Measurements from ENCODE around the gene YTHDF1.
A peak's percentile ranks its signal among the peaks of the same experiment; 100 is the strongest.

YTHDF1 gene

GRCh38 chr20:63248835-63249591 is 33.1 kb upstream of the YTHDF1 start:
- DNase-seq (ENCODE audit: low read depth in 2 of 2) = no peak

GRCh38 chr20:63247671-63248228 is 31.8 kb upstream of the YTHDF1 start:
- no peak for DNase-seq (ENCODE audit: low read depth in 2 of 2)

- DNase-seq (ENCODE audit: low read depth in 2 of 2) = no peak
These were observed 30.8 kb upstream of the YTHDF1 start for GRCh38 chr20:63246490-63247288.

- DNase-seq (ENCODE audit: low read depth in 2 of 2) = no peak
These were observed 28.5 kb upstream of the YTHDF1 start for GRCh38 chr20:63244468-63244867.

- DNase-seq (ENCODE audit: low read depth in 2 of 2) = no peak
These were observed 27.8 kb upstream of the YTHDF1 start for GRCh38 chr20:63243604-63244247.

- DNase-seq (ENCODE audit: low read depth in 2 of 2) = no peak
These were observed 26.8 kb upstream of the YTHDF1 start for GRCh38 chr20:63242736-63243135.

GRCh38 chr20:63241272-63241671 is 25.3 kb upstream of the YTHDF1 start:
- DNase-seq (ENCODE audit: low read depth in 2 of 2) = no peak

GRCh38 chr20:63240004-63240403 is 24.1 kb upstream of the YTHDF1 start:
- DNase-seq (ENCODE audit: low read depth in 2 of 2) = no peak

- no peak for DNase-seq (ENCODE audit: low read depth in 2 of 2)
These were observed 23.5 kb upstream of the YTHDF1 start for GRCh38 chr20:63239431-63239830.

GRCh38 chr20:63238514-63239125 is 22.7 kb upstream of the YTHDF1 start:
- DNase-seq (ENCODE audit: low read depth in 2 of 2) = no peak

- DNase-seq (ENCODE audit: low read depth in 2 of 2) = no peak
These were observed 22.1 kb upstream of the YTHDF1 start for GRCh38 chr20:63238031-63238430.

GRCh38 chr20:63236116-63236837 is 20.3 kb upstream of the YTHDF1 start:
- DNase-seq (ENCODE audit: low read depth in 2 of 2) = no peak

- no peak for DNase-seq (ENCODE audit: low read depth in 2 of 2)
These were observed 19.6 kb upstream of the YTHDF1 start, which contains the start of gene BIRC7 for GRCh38 chr20:63235399-63235983. Gene BIRC7, plus strand, starts transcription at chr20:63235905. Its CDS starts 192 bp downstream, at chr20:63236097.

GRCh38 chr20:63234693-63235398 is 18.9 kb upstream of the YTHDF1 start:
- DNase-seq (ENCODE audit: low read depth in 2 of 2) = peak in 1 of 2 donors; percentile 11

GRCh38 chr20:63233924-63234323 is 18.0 kb upstream of the YTHDF1 start:
- no peak for DNase-seq (ENCODE audit: low read depth in 2 of 2)

- DNase-seq (ENCODE audit: low read depth in 2 of 2) = no peak
These were observed 17.1 kb upstream of the YTHDF1 start for GRCh38 chr20:63233061-63233344.

- DNase-seq (ENCODE audit: low read depth in 2 of 2) = no peak
These were observed 16.5 kb upstream of the YTHDF1 start for GRCh38 chr20:63232235-63233060.

- no peak for DNase-seq (ENCODE audit: low read depth in 2 of 2)
These were observed 14.9 kb upstream of the YTHDF1 start for GRCh38 chr20:63230800-63231268.

GRCh38 chr20:63228806-63229205 is 12.9 kb upstream of the YTHDF1 start:
- DNase-seq (ENCODE audit: low read depth in 2 of 2) = no peak

Measured in stimulated activated CD8-positive, alpha-beta memory T cell treated with anti-CD3 and anti-CD28 coated beads, Interleukin-2, amount 100 ng/mL, for 48 hours (primary cell).